Activated effector memory CD4-positive, alpha-beta T cell treated with Interleukin-2 at 50 U/mL for 16 hours (primary cell): ENCODE results near the gene PCNX3.
A peak's percentile ranks its signal among the peaks of the same experiment; 100 is the strongest.

Experiments
- DNase-seq: peaks from one replicate; pipeline ENCODE4 v3.0.0-alpha.2; 2020

The PCNX3 gene

DNA sequence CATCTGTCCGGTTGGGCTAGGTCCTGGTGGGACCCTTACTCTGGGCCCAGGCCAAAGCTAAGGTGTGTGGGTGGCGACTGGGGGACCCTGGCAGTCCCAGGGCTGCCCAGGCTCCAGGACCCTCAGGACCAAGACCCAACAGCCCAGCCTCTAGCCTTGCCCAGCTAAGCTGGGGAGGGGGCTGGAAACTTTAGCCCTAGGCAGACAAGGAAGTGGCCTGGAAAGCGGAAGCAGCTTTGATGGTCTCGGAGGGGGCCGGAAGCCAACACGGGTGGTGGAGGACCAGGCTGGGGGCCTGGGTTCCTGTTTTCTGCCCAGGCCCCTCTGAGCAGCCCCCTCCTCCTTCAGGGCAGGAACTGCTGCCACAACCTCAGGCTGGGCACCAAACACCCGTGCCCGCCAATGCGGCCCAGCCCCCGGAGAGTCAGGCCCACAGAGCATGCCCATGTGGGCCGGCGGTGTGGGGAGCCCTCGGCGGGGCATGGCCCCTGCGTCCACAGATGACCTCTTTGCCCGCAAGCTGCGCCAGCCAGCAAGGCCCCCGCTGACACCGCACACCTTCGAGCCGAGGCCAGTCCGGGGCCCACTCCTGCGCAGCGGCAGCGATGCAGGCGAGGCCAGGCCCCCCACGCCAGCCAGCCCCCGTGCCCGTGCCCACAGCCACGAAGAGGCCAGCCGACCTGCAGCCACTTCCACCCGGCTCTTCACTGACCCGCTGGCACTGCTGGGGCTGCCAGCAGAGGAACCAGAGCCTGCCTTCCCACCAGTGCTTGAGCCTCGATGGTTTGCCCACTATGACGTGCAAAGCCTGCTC is 25.1 kb downstream of the PCNX3 start:
- DNase-seq, result peak; percentile 16

DNA sequence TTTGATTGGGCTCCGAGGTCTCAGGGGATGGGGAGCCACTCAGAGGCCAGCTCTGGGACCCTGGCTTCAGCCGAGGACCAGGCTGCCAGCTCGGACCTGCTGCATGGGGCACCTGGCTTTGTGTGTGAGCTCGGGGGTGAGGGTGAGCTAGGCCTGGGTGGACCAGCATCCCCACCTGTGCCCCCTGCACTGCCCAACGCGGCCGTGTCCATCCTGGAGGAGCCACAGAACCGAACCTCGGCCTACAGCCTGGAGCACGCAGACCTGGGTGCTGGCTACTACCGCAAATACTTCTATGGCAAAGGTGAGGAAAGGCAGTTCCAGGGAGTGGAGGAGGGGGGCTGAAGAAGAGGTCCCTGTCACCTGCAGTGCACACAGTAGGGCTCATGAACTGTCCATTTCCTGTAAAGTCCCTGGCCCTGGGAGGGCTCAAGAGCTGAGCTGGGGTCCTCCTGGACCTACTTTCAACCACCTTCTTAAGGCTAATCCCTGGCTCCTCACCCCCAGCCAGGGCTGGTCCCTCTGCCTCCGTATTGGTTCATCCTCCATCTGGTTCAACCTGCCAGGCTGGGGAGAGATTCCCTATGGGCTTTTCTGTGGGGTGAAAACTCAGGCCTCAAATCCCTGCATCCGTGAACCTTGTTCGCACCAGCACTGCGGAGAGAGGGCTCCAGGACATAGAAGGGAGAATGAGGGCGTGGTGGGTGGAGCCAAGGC is 25.9 kb downstream of the PCNX3 start:
- no peak for DNase-seq

DNA sequence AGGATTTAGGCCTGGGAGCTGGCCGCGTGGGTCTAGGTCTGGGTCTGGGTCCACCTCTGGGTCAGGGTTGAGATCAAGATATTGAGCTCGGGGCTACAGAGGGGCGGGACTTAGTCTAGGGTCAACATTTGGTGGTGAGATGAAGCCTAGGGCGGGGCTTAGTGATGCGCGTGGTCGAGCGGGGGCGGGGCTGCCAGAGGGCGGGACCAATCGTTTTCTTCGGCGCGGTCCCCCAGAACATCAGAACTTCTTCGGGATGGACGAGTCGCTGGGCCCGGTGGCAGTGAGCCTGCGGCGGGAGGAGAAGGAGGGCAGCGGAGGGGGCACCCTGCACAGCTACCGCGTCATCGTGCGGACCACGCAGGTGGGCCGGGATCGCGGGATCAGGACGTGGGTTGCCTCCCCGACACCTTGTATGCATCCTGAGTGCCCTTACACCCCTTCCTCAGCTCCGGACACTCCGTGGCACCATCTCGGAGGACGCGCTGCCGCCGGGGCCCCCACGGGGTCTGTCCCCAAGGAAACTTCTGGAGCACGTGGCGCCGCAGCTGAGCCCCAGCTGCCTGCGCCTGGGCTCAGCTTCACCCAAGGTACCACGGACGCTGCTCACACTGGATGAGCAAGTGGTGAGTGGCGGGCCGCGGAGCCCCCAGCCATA is 26.6 kb downstream of the PCNX3 start:
- no peak for DNase-seq

DNA sequence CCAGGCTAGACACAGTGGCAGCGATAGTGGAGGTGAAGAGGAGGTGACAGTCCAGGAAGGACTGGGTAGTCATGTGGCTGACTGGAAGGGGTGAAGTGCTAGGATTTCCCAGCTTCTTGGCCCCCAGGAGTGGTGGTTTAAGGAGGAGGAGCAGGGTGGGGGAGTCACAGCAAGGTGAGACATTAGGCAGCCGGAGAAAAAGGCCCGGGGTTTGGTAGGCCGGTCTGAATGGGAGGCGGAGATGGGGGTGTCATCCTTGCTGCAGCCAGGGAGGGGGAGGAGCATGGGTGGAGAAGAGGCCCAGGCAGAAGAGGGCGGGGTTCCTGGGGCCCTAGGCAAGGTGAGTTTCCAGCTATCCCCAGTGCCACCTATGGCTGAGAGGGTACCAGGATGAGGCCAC is 28.4 kb downstream of the PCNX3 start:
- no peak for DNase-seq

DNA sequence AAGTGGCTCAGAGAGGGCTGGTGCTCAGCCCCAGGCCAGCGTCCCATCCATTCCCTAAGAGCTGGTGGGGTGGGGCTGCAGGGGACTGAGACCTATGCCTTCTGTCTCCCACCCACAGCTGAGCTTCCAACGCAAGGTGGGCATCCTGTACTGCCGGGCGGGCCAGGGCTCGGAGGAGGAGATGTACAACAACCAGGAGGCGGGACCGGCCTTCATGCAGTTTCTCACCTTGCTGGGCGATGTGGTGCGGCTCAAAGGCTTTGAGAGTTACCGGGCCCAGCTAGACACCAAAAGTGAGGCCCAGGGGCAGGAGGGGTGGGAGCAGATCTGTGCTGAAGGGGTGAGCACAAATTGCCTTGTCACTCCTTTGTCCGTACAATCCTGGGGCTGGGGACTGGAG is 29.3 kb downstream of the PCNX3 start:
- no peak for DNase-seq

DNA sequence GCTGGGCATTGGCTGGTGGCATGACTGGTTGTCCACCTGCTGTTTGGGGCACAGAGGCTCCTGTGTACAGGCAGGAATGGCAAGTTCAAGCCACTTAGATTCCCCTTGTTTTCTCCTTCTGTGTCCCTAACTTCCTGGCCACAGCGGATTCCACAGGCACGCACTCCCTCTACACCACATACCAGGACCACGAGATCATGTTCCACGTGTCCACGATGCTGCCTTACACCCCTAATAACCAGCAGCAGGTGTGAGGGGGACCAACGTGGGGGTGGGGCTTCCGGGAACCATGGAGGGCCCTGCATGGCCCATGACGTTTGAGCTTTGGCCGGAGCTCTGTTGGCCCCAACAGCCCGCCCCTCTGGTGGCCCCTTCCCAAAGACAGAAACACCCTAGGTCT is 30.1 kb downstream of the PCNX3 start:
- no peak for DNase-seq

DNA sequence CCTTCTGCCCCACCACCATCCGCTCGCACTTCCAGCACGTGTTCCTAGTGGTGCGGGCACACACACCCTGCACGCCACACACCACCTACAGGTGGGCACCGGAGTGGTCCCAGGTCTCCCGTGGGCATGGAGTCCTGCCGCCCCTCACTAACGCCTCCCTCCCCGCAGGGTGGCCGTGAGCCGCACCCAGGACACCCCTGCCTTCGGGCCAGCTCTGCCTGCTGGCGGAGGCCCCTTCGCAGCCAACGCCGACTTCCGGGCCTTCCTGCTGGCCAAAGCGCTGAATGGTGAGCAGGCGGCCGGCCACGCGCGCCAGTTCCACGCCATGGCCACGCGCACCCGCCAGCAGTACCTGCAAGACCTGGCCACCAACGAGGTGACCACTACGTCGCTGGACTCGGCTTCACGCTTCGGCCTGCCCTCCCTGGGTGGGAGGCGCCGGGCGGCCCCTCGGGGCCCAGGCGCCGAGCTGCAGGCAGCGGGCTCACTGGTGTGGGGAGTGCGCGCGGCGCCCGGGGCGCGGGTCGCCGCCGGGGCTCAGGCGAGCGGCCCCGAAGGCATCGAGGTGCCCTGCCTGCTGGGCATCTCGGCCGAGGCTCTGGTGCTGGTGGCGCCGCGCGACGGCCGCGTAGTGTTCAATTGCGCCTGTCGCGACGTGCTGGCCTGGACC is 30.8 kb downstream of the PCNX3 start:
- DNase-seq, result no peak

DNA sequence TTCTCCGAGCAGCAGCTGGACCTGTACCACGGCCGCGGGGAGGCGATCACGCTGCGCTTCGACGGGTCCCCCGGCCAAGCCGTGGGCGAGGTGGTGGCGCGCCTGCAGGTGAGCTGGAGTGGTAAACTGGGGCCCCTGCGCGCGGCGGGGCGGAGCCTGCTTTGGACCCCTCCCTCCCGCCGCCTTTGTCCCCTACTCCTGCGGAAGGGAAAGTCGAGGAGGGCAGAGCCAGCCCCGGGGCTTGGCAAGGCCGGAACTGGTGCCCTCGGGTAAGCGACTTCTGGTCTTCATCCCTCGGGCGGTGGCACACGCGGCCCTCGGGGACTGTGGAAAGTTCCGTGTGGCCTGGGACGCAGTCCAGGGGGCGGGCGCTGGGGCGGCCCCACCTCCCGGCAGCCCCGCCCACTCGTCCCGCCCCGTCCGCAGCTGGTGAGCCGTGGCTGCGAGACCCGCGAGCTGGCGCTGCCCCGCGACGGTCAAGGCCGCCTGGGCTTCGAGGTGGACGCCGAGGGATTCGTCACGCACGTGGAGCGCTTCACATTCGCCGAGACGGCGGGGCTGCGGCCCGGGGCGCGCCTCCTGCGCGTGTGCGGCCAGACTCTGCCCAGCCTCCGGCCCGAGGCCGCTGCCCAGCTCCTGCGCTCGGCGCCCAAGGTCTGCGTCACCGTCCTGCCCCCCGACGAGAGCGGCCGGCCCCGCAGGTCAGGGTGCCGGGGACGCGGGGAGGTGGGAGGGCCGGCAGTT is 31.6 kb downstream of the PCNX3 start:
- no peak for DNase-seq

DNA sequence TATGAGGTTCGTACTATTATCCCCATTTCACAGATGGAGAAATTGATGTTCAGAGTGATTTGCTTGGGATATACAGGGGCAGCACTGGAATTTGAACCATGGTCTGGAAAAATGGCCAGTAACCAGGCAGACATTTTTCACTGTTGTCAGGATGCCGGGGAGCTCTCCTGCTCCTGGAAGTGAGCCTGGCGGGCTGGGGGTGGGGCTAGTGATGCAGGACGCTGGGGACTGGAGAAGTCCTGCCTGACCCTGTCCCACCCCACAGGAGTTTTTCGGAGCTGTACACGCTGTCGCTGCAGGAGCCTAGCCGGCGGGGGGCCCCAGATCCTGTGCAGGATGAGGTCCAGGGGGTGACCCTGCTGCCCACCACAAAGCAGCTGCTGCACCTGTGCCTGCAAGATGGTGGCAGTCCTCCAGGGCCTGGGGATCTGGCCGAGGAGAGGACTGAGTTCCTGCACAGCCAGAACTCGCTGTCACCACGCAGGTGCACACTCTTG is 33.5 kb downstream of the PCNX3 start:
- DNase-seq, result no peak

DNA sequence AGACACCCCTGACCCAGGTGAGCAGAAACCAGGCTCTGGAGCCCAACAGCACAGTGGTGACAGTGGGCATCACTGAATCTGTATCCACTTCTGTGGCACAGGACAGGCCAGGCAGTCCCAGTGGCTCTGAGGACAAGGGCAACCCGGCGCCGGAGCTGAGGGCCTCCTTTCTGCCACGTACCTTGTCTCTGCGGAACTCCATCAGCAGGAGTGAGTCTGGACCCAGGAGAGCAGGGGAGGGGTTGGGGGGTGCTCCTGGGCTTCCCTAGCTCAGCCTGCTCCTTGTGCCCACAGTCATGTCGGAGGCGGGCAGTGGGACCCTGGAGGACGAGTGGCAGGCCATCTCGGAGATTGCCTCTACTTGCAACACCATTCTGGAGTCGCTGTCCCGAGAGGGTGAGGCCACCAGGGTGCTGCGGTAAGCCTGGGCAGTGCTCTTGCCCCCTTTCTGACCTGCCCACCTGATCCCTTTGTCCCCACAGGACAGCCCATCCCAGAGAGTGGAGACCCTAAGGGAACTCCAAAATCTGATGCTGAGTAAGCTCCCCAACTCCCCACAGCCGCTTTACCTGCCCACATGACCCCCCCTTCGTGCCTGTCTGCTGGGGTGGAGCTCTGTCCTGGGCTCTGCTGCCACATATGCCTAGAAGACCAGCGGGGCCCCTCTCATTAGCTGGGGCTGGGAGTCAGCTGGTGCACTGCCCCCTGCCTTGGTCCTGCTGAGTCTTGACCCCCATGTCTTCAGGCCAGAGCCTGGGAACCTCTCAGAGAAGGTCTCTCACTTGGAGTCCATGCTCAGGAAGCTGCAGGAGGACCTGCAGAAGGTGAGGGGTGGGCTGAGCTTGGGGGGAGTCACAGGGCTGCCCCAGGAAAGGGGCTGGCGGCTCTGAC is 34.3 kb downstream of the PCNX3 start:
- DNase-seq, result no peak

DNA sequence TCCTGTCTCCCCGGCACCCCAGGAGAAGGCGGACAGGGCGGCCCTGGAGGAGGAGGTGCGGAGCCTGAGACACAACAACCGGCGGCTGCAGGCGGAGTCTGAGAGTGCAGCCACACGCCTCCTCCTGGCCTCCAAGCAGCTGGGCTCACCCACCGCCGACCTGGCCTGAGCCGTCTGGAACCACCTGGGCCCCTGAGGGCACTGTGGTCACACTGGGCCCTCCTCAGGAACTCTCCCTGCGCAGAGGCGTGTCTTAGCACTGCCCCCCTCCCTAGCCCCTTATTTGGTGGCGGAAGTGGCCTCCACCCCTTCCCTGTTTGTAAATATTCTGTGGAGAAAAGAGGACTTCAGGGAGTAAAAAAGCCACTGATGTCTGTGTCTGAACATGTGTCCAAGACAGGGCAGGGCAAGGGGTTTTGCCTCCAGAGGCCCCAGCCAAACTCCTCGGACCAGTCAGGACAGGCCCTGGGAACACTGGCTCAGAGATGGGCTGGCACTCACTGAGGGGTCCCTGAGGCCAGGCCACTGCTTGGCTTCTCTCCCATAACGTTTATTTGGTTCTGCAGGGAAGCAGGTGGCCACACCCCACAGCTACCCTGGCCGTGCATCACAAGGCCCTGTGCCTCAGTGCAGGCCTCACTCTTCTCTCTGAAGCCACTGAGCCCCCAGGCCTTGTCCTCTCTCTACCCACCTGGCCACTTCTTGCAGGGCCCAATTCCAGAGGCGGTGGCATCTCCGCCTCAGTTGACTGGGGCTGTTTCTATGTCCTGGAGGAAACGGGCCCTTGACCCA is 35.2 kb downstream of the PCNX3 start:
- DNase-seq, result no peak

DNA sequence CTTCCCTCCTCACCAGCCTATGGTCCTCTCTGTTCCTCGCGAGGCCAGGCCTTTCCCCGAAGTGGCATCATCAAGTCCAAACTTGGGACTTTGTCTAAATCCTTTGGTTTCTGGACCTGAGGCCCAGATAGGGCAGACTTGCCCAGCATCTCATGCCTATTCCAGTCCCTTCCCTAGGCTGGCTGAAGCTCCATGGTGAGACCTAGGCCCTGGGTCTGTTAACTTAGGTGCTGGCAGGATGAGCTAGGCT is 35.7 kb downstream of the PCNX3 start:
- no peak for DNase-seq

DNA sequence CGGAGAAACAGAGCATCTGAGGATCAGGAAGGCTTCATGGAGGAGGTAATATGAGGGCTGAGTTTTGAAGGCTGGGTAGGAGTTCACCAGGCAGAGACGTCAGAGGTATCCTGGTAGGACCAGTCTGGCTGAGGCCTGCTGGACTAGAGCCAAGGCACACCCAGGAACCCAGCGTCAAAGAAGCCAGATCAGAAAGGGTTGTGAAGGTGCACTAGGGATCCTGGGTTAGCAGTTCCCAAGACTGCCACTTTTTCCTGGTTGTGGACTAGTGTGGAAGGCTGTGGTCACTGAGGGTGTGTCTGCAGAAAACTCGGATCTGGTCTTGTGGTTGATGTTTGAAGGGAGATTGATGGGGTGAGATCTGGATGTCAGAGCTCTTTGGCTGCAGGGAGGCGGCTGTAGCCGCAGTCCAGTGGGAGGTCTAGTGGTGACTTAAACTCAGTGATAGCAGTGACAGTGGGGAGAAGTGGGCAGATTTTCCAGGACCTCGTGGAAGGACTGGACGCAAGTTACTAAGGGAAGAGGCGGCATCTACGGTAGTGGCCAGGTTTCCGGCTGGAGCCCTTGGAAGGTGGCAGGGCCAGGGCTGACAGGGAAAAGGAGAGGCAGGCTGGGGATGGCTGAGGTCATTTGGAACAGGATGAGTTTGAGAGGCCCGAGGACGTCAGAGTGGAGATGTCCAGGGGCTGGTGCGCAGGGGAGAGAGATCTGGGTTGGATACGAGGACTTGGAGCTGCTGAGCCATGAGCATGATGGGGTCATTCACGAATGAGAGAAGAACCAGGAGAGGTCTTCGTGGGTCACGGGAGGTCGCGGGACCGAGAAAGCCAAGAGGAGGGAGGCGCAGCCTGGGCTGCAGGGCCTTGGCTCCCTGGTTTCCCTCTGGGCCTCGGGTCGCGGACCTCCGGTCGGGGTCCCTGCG is 36.3 kb downstream of the PCNX3 start:
- DNase-seq, result no peak

DNA sequence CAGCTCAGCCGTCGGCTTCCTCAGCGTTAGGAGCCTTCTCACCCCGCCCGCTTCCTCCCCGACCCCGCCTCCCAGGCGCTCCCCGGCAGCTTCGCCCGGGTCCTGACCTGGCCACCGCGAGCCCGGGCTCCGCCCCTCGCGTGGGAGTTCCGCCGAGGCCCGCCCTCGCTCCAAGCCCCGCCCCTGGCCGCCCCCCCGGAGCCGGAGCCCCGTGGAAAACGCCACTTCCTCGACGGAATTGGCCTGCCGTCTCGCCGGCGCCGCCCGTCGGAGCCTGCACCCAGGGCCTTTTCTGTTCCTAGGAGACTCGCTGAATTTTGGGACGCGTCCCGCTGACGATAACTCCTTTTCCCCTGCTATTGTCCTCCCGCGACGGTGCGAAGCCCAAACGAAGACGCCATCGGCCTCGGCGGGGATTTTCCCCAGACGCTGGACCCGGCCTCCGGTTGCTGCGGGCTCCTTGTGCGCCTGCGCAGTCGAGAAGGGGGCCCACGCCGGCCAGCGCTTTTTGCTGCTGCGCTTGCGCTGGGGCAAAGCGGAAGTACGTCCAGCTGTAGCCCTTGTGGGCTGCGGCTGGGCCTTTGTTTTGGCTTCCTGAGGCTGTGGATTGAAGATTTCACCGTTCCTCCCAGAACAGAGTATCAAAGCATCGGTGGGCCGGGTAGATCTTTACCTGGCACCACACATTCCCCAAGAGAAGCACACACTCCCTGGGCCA is 37.1 kb downstream of the PCNX3 start:
- peak; percentile 98 for DNase-seq

DNA sequence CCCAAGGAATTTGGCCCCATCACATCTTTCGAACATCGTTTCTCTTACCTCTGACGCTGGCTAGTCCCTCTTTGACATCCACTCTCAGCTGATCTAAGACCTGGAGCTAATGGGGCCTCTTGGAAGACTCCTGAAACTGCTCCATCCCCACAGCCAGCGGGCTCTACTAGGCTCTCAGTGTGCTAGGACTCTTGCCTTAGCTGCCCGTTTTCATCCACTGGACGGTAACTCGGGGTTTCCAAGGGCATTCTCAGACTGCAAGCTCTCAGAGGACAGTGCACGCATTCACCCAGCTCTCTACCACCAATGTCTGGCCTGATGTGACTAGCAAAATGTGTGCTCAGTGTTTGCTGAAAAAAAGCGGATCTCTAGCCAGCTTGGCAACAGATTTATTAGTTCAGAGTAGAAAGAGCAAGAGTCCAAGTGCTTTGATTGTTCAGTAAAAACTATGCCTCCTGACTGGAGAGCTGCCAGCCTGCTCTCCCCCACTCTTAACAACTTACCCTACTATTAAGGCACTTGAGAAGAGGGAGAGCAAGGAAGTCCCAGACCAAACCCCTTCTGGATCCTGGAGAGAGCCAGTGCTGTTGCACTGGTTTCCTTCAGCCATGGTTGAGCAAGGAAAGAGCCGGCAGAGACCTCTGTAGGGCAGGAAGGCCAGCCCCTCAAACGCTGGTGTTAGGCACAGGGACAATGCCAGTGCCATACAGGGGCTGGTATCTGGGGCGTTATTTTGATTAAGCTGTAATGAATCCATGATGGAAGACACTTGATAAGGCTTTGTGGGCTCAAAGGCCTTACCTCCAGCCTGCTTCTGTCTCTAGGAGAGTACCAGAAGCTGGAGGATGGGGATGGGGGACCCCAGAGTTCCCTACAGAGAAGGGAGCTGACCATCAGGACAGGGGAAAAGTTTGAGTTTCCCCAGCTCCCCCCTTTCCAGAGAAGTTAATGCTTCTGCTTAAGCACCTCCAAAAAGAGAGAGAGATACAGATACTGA is 38.0 kb downstream of the PCNX3 start:
- no peak for DNase-seq

DNA sequence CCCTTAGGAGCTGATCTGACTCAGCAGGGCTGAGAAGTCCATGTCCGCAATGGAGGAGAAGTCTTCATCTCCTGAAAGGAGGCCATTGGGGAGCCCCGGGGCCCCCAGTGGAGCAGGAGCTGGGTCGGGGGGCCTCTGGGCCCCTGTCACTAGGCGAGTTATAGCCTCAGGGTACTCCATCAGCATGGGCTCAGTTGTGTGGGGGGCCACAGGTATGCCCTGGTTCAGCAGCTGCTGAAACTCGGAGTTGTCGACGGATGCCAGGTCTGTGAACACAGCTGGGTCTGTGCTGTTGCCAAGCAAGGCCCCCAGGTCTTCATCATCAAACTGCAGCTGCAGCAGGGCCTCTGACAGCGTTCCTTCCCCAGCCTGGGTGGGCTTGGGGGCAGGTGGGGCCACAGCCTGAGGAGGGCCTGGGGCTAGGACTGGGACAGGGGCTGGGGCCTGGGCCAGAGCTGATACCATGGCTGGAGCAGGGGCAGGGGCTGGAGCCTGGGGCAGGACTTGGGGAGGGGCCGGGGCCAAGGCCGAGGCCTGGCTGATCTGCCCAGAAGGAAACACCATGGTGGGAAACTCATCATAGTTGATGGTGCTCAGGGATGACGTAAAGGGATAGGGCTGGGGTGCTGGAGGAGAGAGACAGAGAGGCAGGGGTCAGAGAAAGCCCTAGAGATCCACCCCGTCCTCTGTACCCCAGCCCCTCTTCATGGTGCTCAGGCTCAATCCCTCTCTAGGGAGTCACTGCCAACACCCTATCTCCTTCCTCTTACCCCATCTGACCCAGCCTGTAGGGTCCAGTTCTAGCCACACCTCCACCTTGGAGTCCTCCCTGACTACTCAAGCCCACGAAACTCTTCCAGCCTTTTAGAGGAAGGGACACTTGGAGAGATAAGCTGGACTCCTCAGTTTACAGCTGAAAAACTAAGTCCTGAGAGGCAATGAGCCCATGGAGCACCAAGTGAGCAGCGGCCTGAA is 39.1 kb downstream of the PCNX3 start:
- DNase-seq, result no peak
